HFFc6 (cell line): ENCODE measurements around the gene SLC18B1. TPM values are rescaled to one million over a fixed set of nuclear protein-coding genes. Genes with fewer than 3 reads are reported as not detected.

Source experiments
- DNase-seq: peaks from one replicate; pipeline ENCODE4 v3.0.0-alpha.2; 2018
- H3K27ac Mint-ChIP-seq: 2 replicates; pipeline ENCODE4 v1.8.0; 2020; ENCODE audit warnings: mild to moderate bottlenecking, mixed read lengths
- H3K27me3 Mint-ChIP-seq: 2 replicates; pipeline ENCODE4 v1.8.0; 2021; ENCODE audit warnings: mild to moderate bottlenecking, moderate library complexity, mixed read lengths; ENCODE audit not compliant: insufficient read depth
- H3K36me3 Mint-ChIP-seq: 2 replicates; pipeline ENCODE4 v1.8.0; 2021; ENCODE audit warnings: low read depth, mixed read lengths
- H3K4me1 Mint-ChIP-seq: 2 replicates; pipeline ENCODE4 v1.8.0; 2020; ENCODE audit warnings: low read depth, mixed read lengths
- H3K4me3 Mint-ChIP-seq: 2 replicates; pipeline ENCODE4 v1.8.0; 2020; ENCODE audit warnings: mild to moderate bottlenecking, moderate library complexity, mixed read lengths
- H3K9me3 Mint-ChIP-seq: 2 replicates; pipeline ENCODE4 v1.8.0; 2020; ENCODE audit warnings: mild to moderate bottlenecking, mixed read lengths
- total RNA-seq, 6 experiments: library from RNA; stranded (reverse); fragmentation: NEBNext Ultra II Directional; extraction: Animal tissue kit (Norgen Biotek cat#: 25700); gene quantifications; 2 replicates in 1 of 6; 3 replicates in 5 of 6; pipeline ENCODE4 v1.2.3, GENCODE V29; 2021
- TF ChIP-seq, protein P1 (sequence below): fragments of 200-600 bp; sonication (generic); IDR thresholded peaks from 2 replicates; pipeline ENCODE4 v1.5.0; 2021; ENCODE audit warnings: antibody characterized with exemption, mild to moderate bottlenecking

SLC18B1 gene
- total RNA-seq, 6 experiments from 2014 or later, result 2.9 to 4.1 (median 3.5) TPM

- DNase-seq, result no peak
- Mint-ChIP-seq H3K27ac (no peak overlapping the region), H3K27me3 (peaks cover 8% of the 10 kb centered on the region), H3K9me3 (no peaks in the 10 kb centered on the region), H3K36me3 (no peaks in the 10 kb centered on the region), H3K4me1 (no peaks in the 10 kb centered on the region), H3K4me3 (no peak overlapping the region)
- TF ChIP-seq, protein P1, sequence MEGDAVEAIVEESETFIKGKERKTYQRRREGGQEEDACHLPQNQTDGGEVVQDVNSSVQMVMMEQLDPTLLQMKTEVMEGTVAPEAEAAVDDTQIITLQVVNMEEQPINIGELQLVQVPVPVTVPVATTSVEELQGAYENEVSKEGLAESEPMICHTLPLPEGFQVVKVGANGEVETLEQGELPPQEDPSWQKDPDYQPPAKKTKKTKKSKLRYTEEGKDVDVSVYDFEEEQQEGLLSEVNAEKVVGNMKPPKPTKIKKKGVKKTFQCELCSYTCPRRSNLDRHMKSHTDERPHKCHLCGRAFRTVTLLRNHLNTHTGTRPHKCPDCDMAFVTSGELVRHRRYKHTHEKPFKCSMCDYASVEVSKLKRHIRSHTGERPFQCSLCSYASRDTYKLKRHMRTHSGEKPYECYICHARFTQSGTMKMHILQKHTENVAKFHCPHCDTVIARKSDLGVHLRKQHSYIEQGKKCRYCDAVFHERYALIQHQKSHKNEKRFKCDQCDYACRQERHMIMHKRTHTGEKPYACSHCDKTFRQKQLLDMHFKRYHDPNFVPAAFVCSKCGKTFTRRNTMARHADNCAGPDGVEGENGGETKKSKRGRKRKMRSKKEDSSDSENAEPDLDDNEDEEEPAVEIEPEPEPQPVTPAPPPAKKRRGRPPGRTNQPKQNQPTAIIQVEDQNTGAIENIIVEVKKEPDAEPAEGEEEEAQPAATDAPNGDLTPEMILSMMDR, result no peak
Observed at GRCh38 chr6:132719736-132720448, 78.5 kb downstream of the SLC18B1 start.

Other genes starting within 250 kb of the SLC18B1 start
- gene TAAR8, start 246.0 kb downstream of the SLC18B1 start, total RNA-seq, result not detected
- gene TAAR6, start 228.3 kb downstream of the SLC18B1 start, total RNA-seq, result not detected
- not detected for gene TAAR5, start 208.9 kb downstream of the SLC18B1 start, total RNA-seq
- gene TAAR2, start 174.4 kb downstream of the SLC18B1 start, total RNA-seq, result not detected
- gene TAAR1, start 139.5 kb downstream of the SLC18B1 start, total RNA-seq, result not detected
- gene VNN1, start 84.6 kb downstream of the SLC18B1 start, total RNA-seq, result under 1 TPM in 5 of 6 experiments, not detected in 1; 0.07 to 0.13 (median 0.09) TPM
- gene VNN2, start 40.7 kb downstream of the SLC18B1 start, total RNA-seq, result not detected
- 1,000 to 10,000 TPM in 4 of 6 experiments, 100 to 1,000 TPM in 2; 826 to 1,148 (median 1,037) TPM for gene RPS12, start 15.9 kb upstream of the SLC18B1 start, total RNA-seq